Middle frontal gyrus (tissue), 1 donor: ENCODE results near the gene AGBL4.
"Not testable (repeated sequence)": the region's sequence is repeated elsewhere in the genome, so short reads cannot be mapped to it uniquely, and the experiment has no call there.

Experiments used
- DNase-seq: peaks from one replicate; pipeline ENCODE4 v3.0.0-alpha.2; 2015; ENCODE audit warnings: low spot score; ENCODE audit errors: extremely low spot score

The AGBL4 gene

DNA sequence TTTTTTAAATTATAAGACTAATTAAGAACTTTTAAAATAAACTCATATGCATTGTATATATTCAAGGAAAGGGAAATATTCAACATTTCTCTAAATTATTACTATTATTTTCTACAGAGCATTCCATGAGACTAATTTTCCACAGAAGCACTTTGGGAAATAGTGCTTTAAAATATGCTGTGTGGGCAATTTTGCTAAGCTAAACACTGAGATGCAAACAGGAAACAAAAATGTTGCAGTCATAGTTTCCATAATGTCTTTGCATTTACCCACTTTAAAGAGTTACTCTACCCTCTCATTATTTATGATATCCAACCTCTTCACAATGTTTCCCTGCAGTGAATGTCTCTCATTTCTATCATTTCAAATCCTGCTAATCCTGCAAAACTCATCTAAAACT is 977.4 kb downstream of the AGBL4 start:
- no peak for DNase-seq

DNA sequence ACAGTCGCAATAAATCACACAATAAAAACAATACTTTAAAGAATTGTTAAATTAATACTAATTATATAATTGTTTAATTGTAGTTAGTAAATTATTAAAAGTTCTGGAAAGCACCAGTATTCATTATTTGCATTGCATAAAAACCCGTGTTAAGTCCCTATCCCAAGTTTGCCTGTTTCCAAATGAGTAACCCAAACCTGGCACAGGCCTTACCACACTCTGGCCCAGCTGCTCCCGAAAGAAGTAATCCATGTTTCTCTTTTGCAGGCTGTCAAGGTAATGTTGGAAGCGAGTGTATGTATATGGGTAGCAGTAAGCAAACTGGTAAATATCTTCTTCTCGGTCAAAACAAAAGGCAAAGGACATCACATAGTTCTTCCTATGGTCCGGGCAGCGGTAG is 978.4 kb downstream of the AGBL4 start:
- DNase-seq: no peak

DNA sequence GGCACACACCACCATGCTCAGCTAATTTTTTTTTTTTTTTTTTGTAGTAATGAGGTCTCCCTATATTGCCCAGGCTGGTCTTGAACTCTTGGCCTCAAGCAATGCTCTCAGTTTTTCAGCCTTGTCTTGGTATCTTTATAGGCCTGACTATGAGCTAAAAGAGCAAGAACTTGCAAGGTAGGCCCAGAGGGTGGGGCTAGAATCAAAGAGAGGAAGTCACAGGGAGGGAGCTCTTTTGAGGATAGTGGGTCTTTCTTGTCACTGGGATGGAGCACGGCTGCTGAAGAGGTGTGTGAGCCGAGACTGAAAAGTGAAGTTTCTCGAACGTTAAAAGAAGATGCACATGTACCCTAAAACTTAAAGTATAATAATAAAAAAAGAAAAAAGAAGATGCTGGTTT is 987.1 kb downstream of the AGBL4 start:
- DNase-seq: no peak

DNA sequence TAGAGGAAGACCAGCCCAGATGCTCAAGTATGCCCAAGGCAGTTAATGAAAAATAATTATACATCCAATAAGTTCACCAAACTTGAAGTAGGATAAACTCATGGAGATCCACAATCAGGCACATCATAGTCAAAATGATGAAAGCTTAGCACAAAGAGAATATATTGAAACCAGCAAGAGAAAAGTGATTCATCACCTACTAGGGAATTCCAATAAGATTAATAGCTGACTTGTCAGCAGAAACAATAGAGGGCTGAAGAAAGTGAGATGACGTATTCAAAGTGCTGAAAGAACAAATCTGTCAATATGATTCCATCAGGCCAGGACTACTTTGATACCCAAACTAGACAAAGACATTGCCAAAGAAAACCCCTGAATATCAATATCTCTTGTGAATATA is 995.4 kb downstream of the AGBL4 start:
- no peak for DNase-seq

DNA sequence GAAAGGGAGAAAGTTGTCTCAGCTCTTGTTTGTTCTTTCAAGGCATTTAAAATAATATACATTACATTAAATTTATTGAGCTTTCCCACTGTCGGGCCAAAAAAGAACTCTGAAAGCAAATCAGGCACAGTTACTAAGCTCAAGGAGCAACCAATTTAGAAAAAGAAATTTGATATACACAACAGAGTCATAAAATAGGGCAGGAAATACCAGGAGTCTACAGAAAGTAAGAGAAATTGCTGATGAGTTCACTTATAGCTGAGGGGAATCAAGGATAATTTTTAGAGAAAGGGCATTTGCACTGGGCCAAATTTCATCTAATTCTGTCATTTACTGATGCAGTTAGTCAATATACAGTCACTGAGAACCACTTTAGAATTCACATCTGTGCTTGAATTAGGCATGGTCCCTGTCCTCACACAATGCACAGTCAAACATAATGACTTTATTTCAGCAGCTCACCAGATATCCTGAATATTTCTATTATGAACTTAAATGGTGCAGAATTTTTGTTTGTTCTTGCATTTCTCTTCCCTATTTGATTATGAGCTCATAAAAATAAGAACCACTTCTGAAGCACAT is 997.4 kb downstream of the AGBL4 start:
- DNase-seq: no peak

DNA sequence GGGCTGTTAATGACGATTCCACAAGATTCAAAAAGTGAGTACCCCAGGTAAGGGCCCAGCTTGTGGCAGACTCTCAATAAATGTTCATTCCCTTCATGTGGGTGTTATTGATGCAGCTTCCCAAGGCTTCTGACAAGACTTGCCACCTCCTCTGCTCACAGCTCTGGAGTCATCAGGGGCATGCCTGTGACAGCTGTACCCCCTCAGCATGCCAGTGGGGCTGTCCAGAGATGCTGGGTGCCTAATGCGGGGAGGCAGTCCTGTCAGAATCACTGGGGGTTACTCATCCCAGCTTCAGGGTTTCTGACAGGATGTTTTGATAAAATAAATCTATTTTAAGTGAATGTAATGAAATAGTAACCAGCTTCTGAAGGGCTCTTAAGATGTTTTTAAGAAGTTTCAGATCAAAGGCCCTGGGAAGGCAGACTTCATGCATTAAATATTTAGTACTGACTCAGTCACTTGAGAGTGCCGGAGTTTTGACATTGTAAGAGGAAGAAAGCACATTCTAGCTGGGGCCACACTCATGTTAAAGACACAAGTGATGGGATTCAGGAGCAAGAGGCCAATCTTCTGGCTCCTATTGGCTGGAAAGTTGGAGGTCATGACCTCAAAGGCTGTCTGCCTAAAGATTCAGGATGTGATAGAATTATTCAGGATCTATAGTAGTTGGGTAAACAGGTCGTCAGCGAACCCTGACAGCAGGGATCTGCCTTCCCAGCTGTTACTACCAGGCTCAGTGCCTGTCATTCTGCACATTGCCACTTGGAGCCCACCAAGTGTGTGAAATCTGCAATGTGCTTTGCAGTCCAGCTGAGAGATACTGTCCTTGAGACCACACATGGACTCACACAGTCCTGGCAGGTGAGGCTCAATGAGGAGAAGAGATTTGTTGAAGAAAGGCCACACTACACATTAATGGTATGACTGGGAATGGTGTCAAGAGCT is 1007.5 kb downstream of the AGBL4 start:
- no peak for DNase-seq

DNA sequence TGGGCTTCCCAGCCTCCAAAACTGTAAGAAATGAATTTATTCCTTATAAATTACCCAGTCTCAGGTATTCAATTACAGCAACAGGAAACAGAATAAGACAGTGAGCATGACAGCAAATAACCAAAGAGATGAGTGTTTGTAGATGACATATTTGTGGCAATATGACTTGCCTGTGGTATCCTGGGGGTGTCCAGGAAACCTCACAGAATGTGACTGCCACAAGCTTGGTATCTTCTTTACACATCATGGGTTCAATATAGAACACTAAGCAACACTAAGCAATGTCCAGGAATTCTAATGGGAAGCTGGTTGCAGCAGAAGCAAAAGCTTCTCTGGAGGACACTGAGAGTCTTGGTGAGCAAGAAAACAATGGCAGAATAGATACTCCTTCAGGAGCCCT is 1010.7 kb downstream of the AGBL4 start:
- no peak for DNase-seq

DNA sequence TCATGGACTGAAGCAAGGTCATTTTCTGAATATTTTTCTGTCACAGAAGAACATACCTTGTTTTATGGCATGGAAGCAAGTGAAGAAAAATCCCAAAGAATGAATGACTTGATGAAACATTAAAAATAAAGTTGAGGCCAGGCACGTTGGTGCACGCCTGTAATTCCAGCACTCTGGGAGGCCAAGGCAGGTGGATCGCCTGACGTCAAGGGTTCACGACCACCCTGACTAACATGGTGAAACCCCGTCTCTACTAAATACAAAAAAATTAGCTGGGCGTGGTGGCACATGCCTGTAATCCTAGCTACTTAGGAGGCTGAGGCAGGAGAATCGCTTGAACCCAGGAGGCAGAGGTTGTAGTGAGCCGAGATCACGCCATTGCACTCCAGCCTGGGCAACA is 1020.8 kb downstream of the AGBL4 start:
- not testable (repeated sequence) for DNase-seq

DNA sequence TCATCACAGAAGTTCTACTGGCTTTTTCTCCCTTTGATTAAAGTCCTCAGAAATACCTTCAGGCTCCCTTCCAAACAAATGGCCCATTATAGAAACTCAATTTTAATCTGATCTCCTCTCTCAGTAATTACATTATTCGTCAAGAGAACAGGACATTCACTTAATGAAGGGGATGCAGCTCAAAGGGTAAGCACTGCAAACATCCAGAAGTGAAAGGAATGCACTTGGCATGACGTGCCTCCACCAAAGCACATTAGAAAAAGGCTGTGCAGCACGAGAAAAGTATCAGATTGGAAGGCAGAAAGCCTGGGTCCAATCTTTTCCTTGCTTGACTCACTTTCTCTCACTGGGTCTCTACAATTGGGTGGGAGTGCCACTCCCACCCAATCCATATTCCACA is 1024.4 kb downstream of the AGBL4 start:
- no peak for DNase-seq

DNA sequence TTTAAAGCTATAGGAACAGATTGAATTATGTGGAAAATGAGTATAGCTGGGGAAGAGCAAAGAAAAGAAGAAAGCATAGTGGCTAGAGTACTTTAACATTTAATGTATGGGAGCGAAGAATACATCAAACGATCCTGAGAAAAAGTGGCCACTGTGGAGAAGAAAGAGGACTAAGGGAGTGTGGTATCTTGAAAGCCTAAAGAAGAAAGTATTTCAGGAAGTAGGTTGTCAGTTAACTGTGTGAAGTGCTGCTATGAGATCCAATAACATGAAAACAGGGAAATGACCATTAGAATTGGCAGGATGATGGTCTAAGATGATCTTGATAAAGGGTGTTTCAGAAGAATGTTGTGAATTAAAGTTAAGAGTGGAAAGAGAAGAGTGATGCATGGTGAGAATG is 1027.4 kb downstream of the AGBL4 start:
- DNase-seq: no peak

DNA sequence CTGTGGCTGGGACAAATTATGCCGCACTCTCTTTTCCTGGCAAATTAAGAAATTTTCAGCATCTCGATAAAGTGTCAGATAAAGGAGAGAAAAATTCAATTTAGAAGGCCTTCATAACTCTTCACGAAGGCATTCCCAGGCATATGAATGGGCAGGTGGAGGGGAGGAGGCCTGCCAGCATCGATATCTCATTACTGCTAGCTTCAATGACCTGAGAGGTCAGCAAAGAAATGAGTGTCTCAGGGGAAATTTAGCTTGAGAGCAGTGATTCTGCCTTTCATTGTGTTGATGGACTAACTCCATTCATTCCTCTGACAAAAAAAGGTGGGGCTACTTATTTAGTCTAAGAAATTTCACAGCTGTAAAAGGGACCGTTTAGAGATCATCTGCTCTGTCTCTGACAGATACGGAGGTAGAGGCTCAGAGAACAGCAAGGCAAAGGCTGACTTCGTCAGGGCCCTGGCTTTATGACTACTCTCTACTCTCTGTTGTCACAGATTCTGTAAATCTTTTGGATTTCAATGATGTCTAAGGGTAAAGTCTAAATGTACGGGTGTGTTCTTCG is 1035.0 kb downstream of the AGBL4 start:
- no peak for DNase-seq

DNA sequence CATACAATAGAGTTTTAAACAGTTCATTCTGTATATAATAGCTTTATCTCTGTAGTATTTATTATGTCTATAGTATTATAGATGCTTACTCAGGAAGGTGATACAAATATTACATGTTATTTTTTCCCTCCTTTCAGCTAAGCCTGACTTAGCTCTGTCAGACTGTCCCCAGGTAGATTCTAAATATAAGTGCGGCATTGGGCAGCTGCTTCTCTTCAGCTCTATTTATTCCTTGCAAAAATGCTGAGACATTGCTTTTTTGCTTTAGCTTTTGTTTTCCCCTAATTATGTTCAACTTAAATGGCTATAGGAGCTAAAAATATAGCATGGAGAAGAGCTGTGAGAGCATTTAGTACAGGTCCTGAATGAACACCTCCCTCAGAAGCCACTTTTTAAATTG is 1043.8 kb downstream of the AGBL4 start:
- no peak for DNase-seq

DNA sequence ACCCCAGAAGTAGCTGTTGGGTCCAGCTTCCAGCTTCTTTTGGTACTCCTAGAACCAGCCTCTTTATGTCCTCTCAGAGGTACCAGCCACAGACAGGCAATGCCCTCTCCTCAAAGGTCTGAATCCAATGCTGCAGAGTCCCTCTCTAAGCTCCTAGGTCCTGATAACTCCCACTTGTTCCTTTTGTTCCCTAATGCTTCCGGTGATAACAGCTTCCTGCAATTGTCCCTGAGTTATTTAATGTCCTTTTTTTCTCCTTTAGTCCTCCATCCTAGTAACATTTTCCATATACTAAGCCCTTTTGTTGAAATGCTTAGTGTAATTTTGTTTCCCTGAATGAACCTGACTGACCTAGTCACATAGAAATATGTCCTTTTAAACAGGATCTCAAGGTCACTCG is 1045.3 kb downstream of the AGBL4 start:
- DNase-seq: no peak

DNA sequence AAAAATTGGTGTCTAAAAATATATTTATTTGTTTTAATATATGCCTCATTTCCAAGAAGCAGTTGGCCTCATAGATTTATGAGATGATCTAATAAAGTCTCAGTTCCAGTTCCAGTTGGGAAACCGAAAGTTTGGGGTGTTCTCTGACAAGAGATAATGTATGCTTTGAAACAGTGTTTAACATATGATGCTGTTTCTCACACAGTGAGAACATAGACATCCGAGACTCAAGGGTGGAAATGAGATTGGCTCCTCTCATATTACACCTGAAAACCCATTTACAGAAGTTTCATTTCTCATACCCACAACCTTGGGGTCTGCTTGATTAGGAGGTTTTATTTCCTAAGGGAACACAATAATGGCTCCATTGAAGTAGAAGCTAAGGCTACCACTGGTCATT is 1046.5 kb downstream of the AGBL4 start:
- DNase-seq: no peak

DNA sequence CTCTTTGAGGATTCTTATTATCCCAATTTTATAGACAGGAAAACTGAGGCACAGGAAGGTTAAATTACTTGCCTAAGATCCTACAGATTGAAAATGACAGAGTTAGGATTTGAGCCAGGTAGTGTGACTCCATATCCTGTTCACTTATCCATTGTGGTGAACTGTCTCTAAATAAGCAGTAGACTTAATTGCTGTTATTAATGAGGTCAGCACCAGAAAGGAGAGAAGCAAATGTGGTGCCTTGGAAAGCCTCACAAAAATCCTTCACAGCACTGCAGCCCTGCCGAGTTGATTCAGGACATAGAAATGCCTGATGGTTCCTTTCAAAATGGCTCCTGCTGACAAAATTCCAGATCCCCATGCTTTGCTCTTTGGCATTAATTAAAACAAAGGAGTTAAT is 1053.8 kb downstream of the AGBL4 start:
- DNase-seq: no peak

DNA sequence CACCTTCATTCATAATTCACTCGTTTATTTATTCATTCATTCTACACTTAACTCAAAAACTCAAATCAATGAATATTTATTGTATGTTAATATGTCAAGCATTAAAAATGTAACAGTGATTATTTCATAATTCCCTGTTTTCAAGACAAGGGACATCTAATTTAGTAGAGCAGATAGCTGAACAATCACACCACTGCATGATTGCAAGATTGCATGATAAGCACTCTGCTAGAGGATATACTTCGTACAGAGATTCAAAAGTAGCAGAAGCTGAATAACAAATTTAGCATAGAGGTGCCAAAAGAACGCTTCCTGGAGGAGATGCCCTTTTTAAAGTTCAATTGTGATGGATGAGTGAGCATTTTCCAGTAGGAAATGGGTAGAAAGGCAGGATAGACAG is 1056.4 kb downstream of the AGBL4 start:
- DNase-seq: no peak

DNA sequence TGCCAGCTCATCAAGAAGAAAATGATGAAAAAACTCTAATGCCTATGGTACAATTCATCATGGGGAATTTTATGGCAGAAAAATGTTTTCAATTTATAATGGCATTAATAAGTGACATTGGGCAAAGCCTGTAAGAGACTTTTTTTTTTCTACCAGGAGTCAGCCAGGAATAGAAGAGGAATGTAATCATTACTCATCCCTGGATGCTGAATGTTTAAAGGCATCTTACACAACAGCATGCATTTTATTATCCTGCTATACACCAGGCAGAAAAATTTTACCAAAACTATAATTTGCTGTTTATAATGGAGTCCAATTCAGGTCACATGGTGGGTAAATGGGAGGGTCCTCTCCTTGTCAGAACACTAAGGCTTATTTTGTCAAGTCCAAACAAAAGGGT is 1057.2 kb downstream of the AGBL4 start:
- no peak for DNase-seq

DNA sequence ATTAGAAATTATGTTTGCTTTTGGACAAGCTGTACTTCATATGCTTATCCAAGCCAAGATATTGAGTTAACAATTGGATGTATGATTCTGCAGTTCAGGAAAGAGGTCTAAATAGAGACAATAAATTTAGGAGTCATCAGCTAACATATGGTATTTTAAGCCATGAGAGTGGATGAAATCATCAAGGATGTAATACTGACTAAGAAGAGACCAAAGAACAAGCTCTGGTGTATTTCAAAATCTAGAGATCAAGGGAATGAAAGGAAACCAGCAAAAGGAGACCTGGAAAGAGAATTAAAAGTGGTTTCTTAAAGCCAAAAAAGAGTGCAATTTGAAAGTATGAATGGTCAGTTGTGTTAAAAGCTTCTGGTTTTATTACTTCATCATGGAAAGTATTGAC is 1063.4 kb downstream of the AGBL4 start:
- DNase-seq: no peak

DNA sequence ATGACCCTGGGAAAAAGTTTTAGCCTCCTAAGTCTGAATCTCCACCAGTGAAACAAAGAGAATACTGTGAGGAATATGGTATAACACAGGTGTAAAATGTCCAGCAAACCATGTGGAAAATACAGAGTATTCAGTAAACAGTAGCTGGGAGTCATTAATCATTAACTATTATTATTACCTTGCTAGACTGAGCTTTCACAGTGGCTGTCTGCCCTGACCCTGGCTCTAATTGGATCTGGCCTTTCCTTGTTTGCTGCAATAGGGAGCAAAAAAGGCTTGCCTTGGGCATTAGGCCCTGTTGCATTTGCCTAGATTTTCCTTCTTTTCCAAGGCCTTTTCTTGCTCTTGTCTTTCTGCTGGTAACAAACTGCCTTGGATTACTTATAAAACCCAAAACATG is 1068.0 kb downstream of the AGBL4 start:
- DNase-seq: no peak

DNA sequence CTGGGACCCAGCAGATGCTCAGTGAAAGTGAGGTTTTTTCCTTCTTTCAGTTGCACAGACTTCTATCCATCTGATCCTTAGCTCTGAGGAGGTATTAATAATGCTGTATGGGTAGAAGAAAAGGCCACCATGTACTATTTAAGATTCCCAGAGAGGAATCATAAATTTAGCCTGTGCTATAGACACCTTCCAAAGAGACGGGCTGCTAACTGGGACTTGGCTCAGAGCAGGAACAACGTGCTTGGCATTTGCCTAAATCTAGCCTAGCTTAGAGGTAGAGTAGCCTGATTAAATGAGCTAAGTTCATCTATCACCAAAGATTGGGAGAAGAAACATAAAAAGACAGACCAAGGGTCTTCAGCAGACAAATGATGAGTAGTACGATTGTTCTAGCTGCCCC is 1070.1 kb downstream of the AGBL4 start:
- DNase-seq: peak; percentile 22

DNA sequence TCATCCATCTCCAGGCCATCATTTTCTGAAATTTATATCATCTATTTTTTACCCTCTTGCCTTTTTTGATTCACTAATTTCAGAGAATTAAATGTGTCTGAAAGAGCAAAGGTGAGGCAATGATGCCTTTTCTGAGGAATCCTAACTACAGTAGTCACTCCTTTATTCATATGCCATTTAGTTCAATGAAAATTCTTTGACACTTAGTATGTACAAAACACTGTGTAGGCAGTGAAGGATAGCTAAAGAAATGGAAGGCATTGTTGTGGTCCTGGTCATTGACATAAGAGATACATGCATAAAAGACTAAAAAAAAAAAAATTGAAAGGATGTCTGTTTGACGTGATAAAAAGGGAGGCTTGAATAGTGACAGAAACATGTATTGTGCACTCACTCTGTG is 1075.2 kb downstream of the AGBL4 start:
- DNase-seq: no peak

DNA sequence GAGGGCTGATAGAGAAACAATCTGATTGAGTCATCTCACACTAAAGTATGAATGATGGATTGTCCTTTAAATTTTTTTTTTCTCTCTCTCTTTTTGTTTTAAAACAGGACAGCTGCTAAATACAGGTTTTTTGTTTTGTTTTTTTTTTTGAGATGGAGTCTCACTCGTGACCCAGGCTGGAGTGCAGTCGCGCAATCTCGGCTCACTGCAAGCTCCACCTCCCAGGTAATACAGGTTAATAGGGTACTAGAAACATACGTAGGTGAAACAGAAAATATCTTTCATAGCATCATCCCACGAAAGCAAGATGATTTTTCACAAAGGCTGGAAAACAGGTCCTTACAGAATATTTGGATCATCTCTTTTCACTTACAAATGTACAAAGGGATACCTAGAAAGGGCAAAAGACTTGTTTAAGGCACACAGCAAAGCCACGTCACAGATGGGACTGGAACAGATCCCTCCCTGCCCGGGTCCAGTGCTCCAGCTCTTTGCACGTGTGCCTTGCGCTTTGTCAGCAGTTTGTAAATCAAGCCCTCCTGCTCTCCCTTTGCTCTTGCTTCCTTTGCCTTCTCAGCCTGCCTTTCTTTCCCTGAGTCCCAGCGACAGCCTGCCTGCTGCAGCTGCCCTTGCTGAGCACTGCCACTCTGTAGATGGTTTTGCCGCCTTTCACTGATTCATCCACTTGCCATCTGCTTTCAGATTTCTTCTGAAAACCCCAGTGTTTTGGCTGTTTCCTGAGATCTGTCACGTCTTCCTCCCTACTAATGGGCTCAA is 1075.8 kb downstream of the AGBL4 start:
- DNase-seq: peak; percentile 37
